HEK293 (cell line): ENCODE data around the gene RHEX.

Experiments
- CTCF ChIA-PET: fragments of 350-600 bp; formaldehyde crosslinking; extraction: SDS; loops from one replicate; lab custom pipeline; 2021; ENCODE audit warnings: antibody characterized with exemption; lab: Yijun Ruan, JAX
- POLR2A ChIA-PET: fragments of 300-600 bp; formaldehyde crosslinking; extraction: SDS; loops from one replicate; lab custom pipeline; 2020; ENCODE audit warnings: antibody characterized with exemption, inconsistent platforms; lab: Yijun Ruan, JAX
- H3K27ac ChIP-seq: fragments of 200-500 bp; sonication (Bioruptor generic); 2 replicates; pipeline ENCODE4 v1.5.1; 2014; ENCODE audit warnings: low read depth, low read length, control low read depth, inconsistent platforms; ENCODE audit errors: extremely low read depth
- H3K36me3 ChIP-seq, 2 experiments: fragments of 200-500 bp in 1 of 2; sonication (Bioruptor generic) in 1 of 2; 1 replicate in 1 of 2; 2 replicates in 1 of 2; pipeline ENCODE4 v1.5.1; 2014 to 2017; ENCODE audit warnings: inconsistent platforms in 2 of 2, low read length in 2 of 2; ENCODE audit not compliant: control insufficient read depth in 2 of 2, insufficient read depth in 1 of 2
- H3K4me1 ChIP-seq: fragments of 200-500 bp; sonication (Bioruptor generic); 2 replicates; pipeline ENCODE4 v1.5.1; 2014; ENCODE audit warnings: mild to moderate bottlenecking, low read length, inconsistent platforms; ENCODE audit not compliant: control insufficient read depth, insufficient read depth
- H3K4me3 ChIP-seq: 2 replicates; pipeline ENCODE4 v1.5.1; 2011; ENCODE audit warnings: low read depth, mild to moderate bottlenecking, control low read depth, low read length, moderate library complexity
- H3K9me3 ChIP-seq: fragments of 200-500 bp; sonication (Bioruptor generic); 2 replicates; pipeline ENCODE4 v1.5.1; 2014; ENCODE audit warnings: low read depth, low read length, inconsistent platforms; ENCODE audit not compliant: control insufficient read depth, insufficient read depth
- GLIS1 ChIP-seq: fragments of 450-650 bp; formaldehyde crosslinking; IDR thresholded peaks from 2 replicates; pipeline ENCODE4 v1.5.1; 2016; ENCODE audit warnings: missing biosample characterization, missing genetic modification characterization
- HOXA7 ChIP-seq: sonication (generic); formaldehyde crosslinking; IDR thresholded peaks from 2 replicates; pipeline ENCODE4 v1.8.1; 2022; ENCODE audit warnings: missing genetic modification reagents, borderline replicate concordance
- KLF16 ChIP-seq: fragments of 450-650 bp; formaldehyde crosslinking; IDR thresholded peaks from 2 replicates; pipeline ENCODE4 v1.5.1; 2017; ENCODE audit warnings: missing biosample characterization, missing genetic modification characterization
- KLF9 ChIP-seq: fragments of 450-650 bp; formaldehyde crosslinking; IDR thresholded peaks from 2 replicates; pipeline ENCODE4 v1.5.1; 2016; ENCODE audit warnings: missing biosample characterization, missing genetic modification characterization, low read depth
- MEIS1 ChIP-seq: sonication (generic); formaldehyde crosslinking; IDR thresholded peaks from 2 replicates; pipeline ENCODE4 v1.8.1; 2022; ENCODE audit warnings: missing genetic modification reagents, mild to moderate bottlenecking, borderline replicate concordance
- PRDM1 ChIP-seq: fragments of 450-650 bp; formaldehyde crosslinking; IDR thresholded peaks from 2 replicates; pipeline ENCODE4; 2016; ENCODE audit warnings: missing biosample characterization, missing genetic modification characterization
- ZBTB17 ChIP-seq: fragments of 450-650 bp; formaldehyde crosslinking; IDR thresholded peaks from 2 replicates; pipeline ENCODE4 v1.5.1; 2016; ENCODE audit warnings: missing biosample characterization, missing genetic modification characterization
- ZFHX2 ChIP-seq: fragments of 450-650 bp; formaldehyde crosslinking; conservative IDR thresholded peaks from 2 replicates; pipeline ENCODE4 v1.5.1; 2016; ENCODE audit warnings: missing biosample characterization, missing genetic modification characterization
- ZFP41 ChIP-seq: fragments of 450-650 bp; formaldehyde crosslinking; IDR thresholded peaks from 2 replicates; pipeline ENCODE4 v1.5.1; 2016; ENCODE audit warnings: missing biosample characterization, missing genetic modification characterization, borderline replicate concordance
- ZNF133 ChIP-seq: fragments of 450-650 bp; formaldehyde crosslinking; IDR thresholded peaks from 2 replicates; pipeline ENCODE4 v1.5.1; 2016; ENCODE audit warnings: missing biosample characterization, missing genetic modification characterization
- ZNF16 ChIP-seq: fragments of 450-650 bp; formaldehyde crosslinking; IDR thresholded peaks from 2 replicates; pipeline ENCODE4 v1.5.1; 2016; ENCODE audit warnings: low read depth, missing biosample characterization, missing genetic modification characterization
- ZNF266 ChIP-seq: fragments of 450-650 bp; formaldehyde crosslinking; IDR thresholded peaks from 2 replicates; pipeline ENCODE4 v1.5.1; 2016; ENCODE audit warnings: missing biosample characterization, missing genetic modification characterization, low read depth
- ZNF302 ChIP-seq: fragments of 450-650 bp; formaldehyde crosslinking; IDR thresholded peaks from 2 replicates; pipeline ENCODE4 v1.5.1; 2016; ENCODE audit warnings: missing biosample characterization, missing genetic modification characterization, low read depth
- ZNF404 ChIP-seq: fragments of 450-650 bp; formaldehyde crosslinking; IDR thresholded peaks from 2 replicates; pipeline ENCODE4 v1.5.1; 2017; ENCODE audit warnings: missing biosample characterization, missing genetic modification characterization
- ZNF423 ChIP-seq: fragments of 450-650 bp; formaldehyde crosslinking; IDR thresholded peaks from 2 replicates; pipeline ENCODE4 v1.5.1; 2016; ENCODE audit warnings: missing biosample characterization, missing genetic modification characterization
- ZNF548 ChIP-seq: fragments of 450-650 bp; formaldehyde crosslinking; IDR thresholded peaks from 2 replicates; pipeline ENCODE4 v1.5.1; 2016; ENCODE audit warnings: missing biosample characterization, missing genetic modification characterization
- ZNF623 ChIP-seq: fragments of 450-650 bp; formaldehyde crosslinking; IDR thresholded peaks from 2 replicates; pipeline ENCODE4 v1.5.1; 2016; ENCODE audit warnings: missing biosample characterization, missing genetic modification characterization
- ZNF791 ChIP-seq: fragments of 450-650 bp; formaldehyde crosslinking; IDR thresholded peaks from 2 replicates; pipeline ENCODE4 v1.5.1; 2016; ENCODE audit warnings: missing biosample characterization, missing genetic modification characterization
- TF ChIP-seq, protein P1 (sequence below): fragments of 450-650 bp; formaldehyde crosslinking; IDR thresholded peaks from 2 replicates; pipeline ENCODE4 v1.5.1; 2017; ENCODE audit warnings: missing biosample characterization, missing genetic modification characterization
- TF ChIP-seq, protein P2 (sequence below): fragments of 450-650 bp; formaldehyde crosslinking; IDR thresholded peaks from 2 replicates; pipeline ENCODE4 v1.5.1; 2017; ENCODE audit warnings: missing biosample characterization, missing genetic modification characterization
- TF ChIP-seq, protein P3 (sequence below): fragments of 450-650 bp; formaldehyde crosslinking; IDR thresholded peaks from 2 replicates; pipeline ENCODE4 v1.5.1; 2016; ENCODE audit warnings: missing biosample characterization, missing genetic modification characterization
- TF ChIP-seq, protein P4 (sequence below): fragments of 450-650 bp; formaldehyde crosslinking; IDR thresholded peaks from 2 replicates; pipeline ENCODE4 v1.5.1; 2016; ENCODE audit warnings: missing biosample characterization, missing genetic modification characterization

RHEX gene

DNA sequence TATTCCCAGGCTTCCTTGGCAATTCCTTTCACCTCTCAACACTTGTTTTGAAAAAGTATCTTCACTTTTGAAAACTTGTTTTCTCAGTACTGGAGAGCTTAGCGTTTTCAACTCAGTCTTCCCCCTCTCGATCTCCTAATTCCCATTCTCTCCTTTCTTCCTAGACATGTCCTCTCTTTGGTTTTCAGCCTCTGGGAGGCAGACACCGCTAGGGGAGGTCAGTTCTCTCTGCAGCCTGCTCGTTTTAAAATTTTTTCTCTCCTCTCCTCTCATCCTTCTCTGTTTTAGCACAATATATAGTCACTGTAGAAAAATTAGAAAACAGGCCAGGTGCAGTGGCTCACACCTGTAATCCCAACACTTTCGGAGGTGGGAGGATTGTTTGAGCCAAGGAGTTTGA, 12.6 kb upstream of the RHEX start:
- no peak overlapping the region for H3K27ac ChIP-seq
- TF ChIP-seq, protein P1, sequence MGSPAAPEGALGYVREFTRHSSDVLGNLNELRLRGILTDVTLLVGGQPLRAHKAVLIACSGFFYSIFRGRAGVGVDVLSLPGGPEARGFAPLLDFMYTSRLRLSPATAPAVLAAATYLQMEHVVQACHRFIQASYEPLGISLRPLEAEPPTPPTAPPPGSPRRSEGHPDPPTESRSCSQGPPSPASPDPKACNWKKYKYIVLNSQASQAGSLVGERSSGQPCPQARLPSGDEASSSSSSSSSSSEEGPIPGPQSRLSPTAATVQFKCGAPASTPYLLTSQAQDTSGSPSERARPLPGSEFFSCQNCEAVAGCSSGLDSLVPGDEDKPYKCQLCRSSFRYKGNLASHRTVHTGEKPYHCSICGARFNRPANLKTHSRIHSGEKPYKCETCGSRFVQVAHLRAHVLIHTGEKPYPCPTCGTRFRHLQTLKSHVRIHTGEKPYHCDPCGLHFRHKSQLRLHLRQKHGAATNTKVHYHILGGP (tag by site-specific recombination): no peak
- peak; percentile 68 for TF ChIP-seq PRDM1 (tag by site-specific recombination)
- no peaks in the 10 kb centered on the region for H3K36me3 ChIP-seq
- no peaks in the 10 kb centered on the region for H3K9me3 ChIP-seq
- H3K4me1 ChIP-seq: no peaks in the 10 kb centered on the region
- CTCF ChIA-PET: interaction anchor here (0.7 to 2.2 kb wide), 2 partner anchors 10 to 451 kb away, joined by 3 to 9 read pairs; no protein-coding TSS in a partner anchor
- POLR2A ChIA-PET: no interaction called here
- no peak overlapping the region for H3K4me3 ChIP-seq

DNA sequence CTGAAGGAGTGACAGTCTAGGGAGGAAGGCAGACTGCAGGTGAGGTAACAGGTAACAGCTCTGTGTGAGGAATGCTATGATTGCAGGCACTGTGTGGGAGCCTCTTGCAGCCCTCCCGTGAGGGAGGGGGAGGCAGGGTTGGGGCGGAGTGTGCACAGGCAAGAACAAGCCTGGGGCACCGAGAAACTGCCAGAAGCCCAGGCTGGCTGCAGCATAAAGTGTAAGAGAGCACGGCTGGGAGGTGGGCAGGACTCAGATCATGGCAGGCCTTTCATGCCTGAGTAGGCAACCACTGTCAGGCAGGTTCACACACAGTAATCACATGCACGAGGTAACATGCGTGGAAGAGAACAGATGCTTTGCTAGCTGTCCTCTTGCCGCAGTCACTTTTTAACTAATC, 11.3 kb upstream of the RHEX start:
- no peak overlapping the region for H3K27ac ChIP-seq
- H3K9me3 ChIP-seq: no peaks in the 10 kb centered on the region
- no peaks in the 10 kb centered on the region for H3K36me3 ChIP-seq
- TF ChIP-seq ZFHX2 (tag by site-specific recombination) (0 out of 2 replicates have a peak, but pooled peaks have one; percentile 25), GLIS1 (tag by site-specific recombination) (0 out of 2 replicates have a peak, but pooled peaks have one; percentile 14), ZNF548 (tag by site-specific recombination) (no peak), ZBTB17 (tag by site-specific recombination) (peak; percentile 41; the same call in 1 of the 2 replicates), KLF9 (no peak)
- TF ChIP-seq, protein P2, sequence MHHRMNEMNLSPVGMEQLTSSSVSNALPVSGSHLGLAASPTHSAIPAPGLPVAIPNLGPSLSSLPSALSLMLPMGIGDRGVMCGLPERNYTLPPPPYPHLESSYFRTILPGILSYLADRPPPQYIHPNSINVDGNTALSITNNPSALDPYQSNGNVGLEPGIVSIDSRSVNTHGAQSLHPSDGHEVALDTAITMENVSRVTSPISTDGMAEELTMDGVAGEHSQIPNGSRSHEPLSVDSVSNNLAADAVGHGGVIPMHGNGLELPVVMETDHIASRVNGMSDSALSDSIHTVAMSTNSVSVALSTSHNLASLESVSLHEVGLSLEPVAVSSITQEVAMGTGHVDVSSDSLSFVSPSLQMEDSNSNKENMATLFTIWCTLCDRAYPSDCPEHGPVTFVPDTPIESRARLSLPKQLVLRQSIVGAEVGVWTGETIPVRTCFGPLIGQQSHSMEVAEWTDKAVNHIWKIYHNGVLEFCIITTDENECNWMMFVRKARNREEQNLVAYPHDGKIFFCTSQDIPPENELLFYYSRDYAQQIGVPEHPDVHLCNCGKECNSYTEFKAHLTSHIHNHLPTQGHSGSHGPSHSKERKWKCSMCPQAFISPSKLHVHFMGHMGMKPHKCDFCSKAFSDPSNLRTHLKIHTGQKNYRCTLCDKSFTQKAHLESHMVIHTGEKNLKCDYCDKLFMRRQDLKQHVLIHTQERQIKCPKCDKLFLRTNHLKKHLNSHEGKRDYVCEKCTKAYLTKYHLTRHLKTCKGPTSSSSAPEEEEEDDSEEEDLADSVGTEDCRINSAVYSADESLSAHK (tag by site-specific recombination): peak; percentile 99
- H3K4me1 ChIP-seq: no peaks in the 10 kb centered on the region
- ChIA-PET CTCF (interaction anchor here (1.2 to 1.7 kb wide), 2 partner anchors 11 to 57 kb away, joined by 4 to 5 read pairs; no protein-coding TSS in a partner anchor), POLR2A (no interaction called here)
- no peak overlapping the region for H3K4me3 ChIP-seq

DNA sequence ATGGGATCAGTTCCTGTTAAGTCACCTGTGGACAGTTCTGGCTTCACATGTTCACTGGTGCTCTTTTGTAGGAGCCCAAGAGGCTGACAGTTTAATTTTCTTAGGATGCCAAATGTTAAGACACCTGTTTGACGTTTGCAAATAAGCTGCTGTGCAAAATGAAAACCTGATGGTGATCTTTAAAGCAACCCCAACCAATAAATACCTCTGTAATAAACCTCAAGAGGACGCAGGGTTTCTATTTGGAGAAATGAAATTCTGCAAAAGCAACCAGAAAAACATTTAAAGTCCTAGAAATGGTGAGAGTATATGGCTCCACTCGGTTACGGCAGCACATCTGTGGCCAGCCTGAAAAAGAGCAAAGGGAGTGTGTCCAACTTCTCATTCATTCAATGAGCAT, 5.7 kb upstream of the RHEX start:
- Histone ChIP-seq H3K27ac (no peak overlapping the region), H3K4me1 (no peaks in the 10 kb centered on the region), H3K36me3 (no peaks in the 10 kb centered on the region), H3K4me3 (no peak overlapping the region), H3K9me3 (no peaks in the 10 kb centered on the region)
- CTCF ChIA-PET: no interaction called here
- TF ChIP-seq ZFP41 (no peak), ZNF623 (tag by site-specific recombination) (no peak), ZNF404 (no peak), ZNF16 (tag by site-specific recombination) (no peak), HOXA7 (CRISPR knock-in tag) (no peak)
- TF ChIP-seq, protein P3, sequence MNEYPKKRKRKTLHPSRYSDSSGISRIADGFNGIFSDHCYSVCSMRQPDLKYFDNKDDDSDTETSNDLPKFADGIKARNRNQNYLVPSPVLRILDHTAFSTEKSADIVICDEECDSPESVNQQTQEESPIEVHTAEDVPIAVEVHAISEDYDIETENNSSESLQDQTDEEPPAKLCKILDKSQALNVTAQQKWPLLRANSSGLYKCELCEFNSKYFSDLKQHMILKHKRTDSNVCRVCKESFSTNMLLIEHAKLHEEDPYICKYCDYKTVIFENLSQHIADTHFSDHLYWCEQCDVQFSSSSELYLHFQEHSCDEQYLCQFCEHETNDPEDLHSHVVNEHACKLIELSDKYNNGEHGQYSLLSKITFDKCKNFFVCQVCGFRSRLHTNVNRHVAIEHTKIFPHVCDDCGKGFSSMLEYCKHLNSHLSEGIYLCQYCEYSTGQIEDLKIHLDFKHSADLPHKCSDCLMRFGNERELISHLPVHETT (tag by site-specific recombination): no peak
- POLR2A ChIA-PET: no interaction called here

DNA sequence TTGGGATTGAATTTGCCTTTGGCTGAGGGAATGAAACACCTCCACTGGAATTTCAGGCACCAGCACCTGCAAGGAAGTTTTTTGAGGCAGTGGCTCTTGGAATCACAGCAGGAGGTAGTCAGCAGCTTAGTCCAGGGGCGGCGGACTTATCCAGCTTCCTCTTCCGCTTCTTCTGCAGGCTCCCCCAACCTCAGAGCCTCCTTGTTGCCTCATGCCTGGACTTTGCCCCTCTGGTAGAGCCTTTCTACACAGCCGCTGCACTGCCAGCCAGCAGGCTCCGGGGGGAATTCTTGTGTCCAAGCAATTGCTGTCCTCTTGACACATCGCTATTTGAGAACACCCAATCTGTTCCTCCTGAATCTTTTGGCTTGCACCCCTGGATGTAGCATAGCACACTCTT, 4.4 kb upstream of the RHEX start:
- Histone ChIP-seq H3K36me3 (no peaks in the 10 kb centered on the region), H3K9me3 (no peaks in the 10 kb centered on the region), H3K4me1 (no peaks in the 10 kb centered on the region), H3K4me3 (no peak overlapping the region), H3K27ac (no peak overlapping the region)
- CTCF ChIA-PET: no interaction called here
- POLR2A ChIA-PET: no interaction called here
- TF ChIP-seq ZNF133 (tag by site-specific recombination) (no peak), ZNF423 (tag by site-specific recombination) (no peak), ZNF302 (no peak), MEIS1 (CRISPR knock-in tag) (no peak), HOXA7 (CRISPR knock-in tag) (no peak), ZNF266 (tag by site-specific recombination) (no peak), KLF16 (no peak), ZNF791 (tag by site-specific recombination) (no peak)
- TF ChIP-seq, protein P4, sequence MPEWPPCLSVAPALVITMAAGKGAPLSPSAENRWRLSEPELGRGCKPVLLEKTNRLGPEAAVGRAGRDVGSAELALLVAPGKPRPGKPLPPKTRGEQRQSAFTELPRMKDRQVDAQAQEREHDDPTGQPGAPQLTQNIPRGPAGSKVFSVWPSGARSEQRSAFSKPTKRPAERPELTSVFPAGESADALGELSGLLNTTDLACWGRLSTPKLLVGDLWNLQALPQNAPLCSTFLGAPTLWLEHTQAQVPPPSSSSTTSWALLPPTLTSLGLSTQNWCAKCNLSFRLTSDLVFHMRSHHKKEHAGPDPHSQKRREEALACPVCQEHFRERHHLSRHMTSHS (tag by site-specific recombination): no peak
